Endothelial cell of umbilical vein (primary cell): ENCODE data around the gene AKR1C2. TPM values are rescaled to one million over a fixed set of nuclear protein-coding genes. Genes with fewer than 3 reads are reported as not detected.

Experiments used
- BruUV-seq: library from RNA; stranded (reverse); fragments of 400-500 nt; replicated peaks from 2 replicates; lab custom pipeline; 2021; lab: Mats Ljungman, UMichigan
- CTCF ChIA-PET: fragments of 300-600, 350-600 bp; sonication (Branson Sonifier 250); formaldehyde crosslinking; loops from one replicate; lab custom pipeline; 2021; ENCODE audit warnings: antibody characterized with exemption, inconsistent platforms; lab: Charles Lee
- POLR2A ChIA-PET: fragments of 300-600, 350-600 bp; sonication (Branson Sonifier 250); formaldehyde crosslinking; loops from one replicate; lab custom pipeline; 2021; ENCODE audit warnings: antibody characterized with exemption, inconsistent platforms; lab: Charles Lee
- DNase-seq: peaks from one replicate; pipeline ENCODE4 v3.0.0-alpha.2; 2011; ENCODE audit warnings: low read depth, low spot score
- FAIRE-seq: peaks from 2 replicates; lab custom pipeline; 2011; peaks lifted over from hg19 to GRCh38; lab: Jason Lieb, UNC
- H2AFZ ChIP-seq: 2 replicates; pipeline ENCODE4 v1.6.0; 2012; ENCODE audit warnings: low read depth, low read length, control low read depth, inconsistent platforms
- H3K27ac ChIP-seq: 2 replicates; pipeline ENCODE4 v1.5.1; 2011; ENCODE audit warnings: low read depth, mild to moderate bottlenecking, control low read depth, low read length, moderate library complexity; ENCODE audit not compliant: insufficient read depth
- H3K27me3 ChIP-seq, 2 experiments: 2 replicates each; pipeline versions ENCODE4 v1.6.0 to v1.6.1; 2011; ENCODE audit warnings: low read length in 2 of 2, mixed read lengths in 1 of 2; ENCODE audit not compliant: control insufficient read depth in 2 of 2, insufficient read depth in 2 of 2
- H3K36me3 ChIP-seq, 2 experiments: 2 replicates in 1 of 2; 3 replicates in 1 of 2; pipeline ENCODE4 v1.5.1; 2011; ENCODE audit warnings: low read length in 2 of 2, mild to moderate bottlenecking in 1 of 2, moderate library complexity in 1 of 2; ENCODE audit not compliant: control insufficient read depth in 2 of 2, insufficient read depth in 2 of 2; ENCODE audit errors: extremely low read depth in 1 of 2
- H3K4me1 ChIP-seq: 3 replicates; pipeline ENCODE4 v1.5.1; 2011; ENCODE audit warnings: mild to moderate bottlenecking, low read length; ENCODE audit not compliant: control insufficient read depth, insufficient read depth; ENCODE audit errors: extremely low read depth
- H3K4me2 ChIP-seq: 2 replicates; pipeline ENCODE4 v1.6.1; 2011; ENCODE audit warnings: low read length, control low read depth, mixed read lengths; ENCODE audit not compliant: insufficient read depth
- H3K4me3 ChIP-seq, 3 experiments: fragments of 200-600 bp in 1 of 3; sonication (generic), shearing (Covaris generic) in 1 of 3; replicated peaks in 1 of 3; 2 replicates each; pipeline ENCODE4 v1.5.1; 2011 to 2016; ENCODE audit warnings: control low read depth in 3 of 3, low read length in 3 of 3, mild to moderate bottlenecking in 2 of 3, inconsistent platforms in 1 of 3, low read depth in 1 of 3, moderate library complexity in 1 of 3; ENCODE audit not compliant: insufficient read depth in 1 of 3
- H3K79me2 ChIP-seq: 2 replicates; pipeline ENCODE4 v1.6.0; 2012; ENCODE audit warnings: low read length, inconsistent platforms; ENCODE audit not compliant: control insufficient read depth, insufficient read depth
- H3K9ac ChIP-seq: replicated peaks from 2 replicates; pipeline ENCODE3; 2011; ENCODE audit warnings: low read length, control low read depth; ENCODE audit not compliant: insufficient read depth; ENCODE audit errors: extremely low read depth
- H3K9me1 ChIP-seq: replicated peaks from 3 replicates; pipeline ENCODE4 v1.6.0; 2011; ENCODE audit warnings: mild to moderate bottlenecking, low read length; ENCODE audit not compliant: control insufficient read depth, insufficient read depth; ENCODE audit errors: extremely low read depth
- H3K9me3 ChIP-seq: replicated peaks from 2 replicates; pipeline ENCODE4 v1.5.1; 2012; ENCODE audit warnings: low read length, inconsistent platforms; ENCODE audit not compliant: control insufficient read depth, insufficient read depth
- H4K20me1 ChIP-seq: replicated peaks from 2 replicates; pipeline ENCODE3; 2011; ENCODE audit warnings: mild to moderate bottlenecking, low read length; ENCODE audit not compliant: control insufficient read depth, insufficient read depth; ENCODE audit errors: extremely low read depth
- EZH2 ChIP-seq: IDR thresholded peaks from 2 replicates; pipeline ENCODE4 v1.6.1; 2012; ENCODE audit warnings: borderline replicate concordance, low read depth, mild to moderate bottlenecking, moderate library complexity, low read length, inconsistent platforms; ENCODE audit not compliant: severe bottlenecking
- FOS ChIP-seq: IDR thresholded peaks from 2 replicates; pipeline ENCODE4 v1.6.1; 2011; ENCODE audit warnings: mild to moderate bottlenecking, low read length, moderate library complexity, borderline replicate concordance; ENCODE audit not compliant: insufficient read depth
- GATA2 ChIP-seq: IDR thresholded peaks from 2 replicates; pipeline ENCODE4 v1.7.0; 2011; ENCODE audit warnings: low read depth, mild to moderate bottlenecking, moderate library complexity, mixed read lengths, low read length; ENCODE audit not compliant: insufficient read length, insufficient read depth
- JUN ChIP-seq: IDR thresholded peaks from 2 replicates; pipeline ENCODE4 v1.6.1; 2011; ENCODE audit warnings: borderline replicate concordance, low read depth; ENCODE audit not compliant: insufficient read length, insufficient read depth
- MAX ChIP-seq: IDR thresholded peaks from 2 replicates; pipeline ENCODE4 v1.6.1; 2011; ENCODE audit not compliant: insufficient read depth, insufficient read length
- MYC ChIP-seq: IDR thresholded peaks from one replicate; pipeline ENCODE4 v1.6.1; 2011; ENCODE audit warnings: mild to moderate bottlenecking, low read depth, low read length
- POLR2A ChIP-seq: IDR thresholded peaks from 2 replicates; pipeline ENCODE4 v1.6.1; 2012; ENCODE audit warnings: low read depth, mild to moderate bottlenecking, control low read depth, low read length
- POLR2AphosphoS5 ChIP-seq: IDR thresholded peaks from 2 replicates; pipeline ENCODE4 v1.6.1; 2012; ENCODE audit warnings: low read depth, mild to moderate bottlenecking, control low read depth, low read length, moderate library complexity; ENCODE audit not compliant: insufficient read depth
- dilution Hi-C: fragments of 300-500 bp; cut with MboI; formaldehyde crosslinking; loops from one replicate; pipeline ENCODE4 v1.15.0; 2019; ENCODE audit warnings: low sequenced_read_pairs; ENCODE audit not compliant: extremely low pct_ligation_motif_present
- intact Hi-C: fragments of 100-400 bp; cut with micrococcal nuclease; formaldehyde crosslinking; loops from one replicate; pipeline ENCODE4 v1.10.0; 2022
- polyA plus RNA-seq, 4 experiments: library from polyadenylated mRNA; depleted of rRNA in 3 of 4; stranded (reverse) in 3 of 4; unstranded in 1 of 4; fragments of >200 nt; gene quantifications; 2 replicates each; pipeline versions ENCODE4 v1.2.1 to v1.2.3, GENCODE V29; 2011 to 2012; ENCODE audit warnings: missing spikeins in 1 of 4
- total RNA-seq: library from RNA; stranded (reverse); gene quantifications from 2 replicates; pipeline ENCODE4 v1.2.3, GENCODE V29; 2021
- TF ChIP-seq, protein P1 (sequence below), 2 donors: IDR thresholded peaks; 1 replicate in 1 of 2; 2 replicates in 1 of 2; pipeline ENCODE4 v1.5.1; 2011; ENCODE audit warnings: low read length in 2 of 2, mild to moderate bottlenecking in 2 of 2, moderate library complexity in 2 of 2, control low read depth in 1 of 2, inconsistent platforms in 1 of 2, low read depth in 1 of 2; ENCODE audit not compliant: insufficient read depth in 1 of 2; ENCODE audit errors: extremely low read depth in 1 of 2

AKR1C2 gene
- total and polyA plus RNA-seq, 2 donors (not counting 3 experiments of a cell fraction or from before 2014, with no cell fraction given) = 0.84 to 1.7 TPM

- Histone ChIP-seq H3K9me3 (no peaks in the 10 kb centered on the region), H3K27ac (no peak overlapping the region), H2AFZ (no peak overlapping the region), H3K4me2 (no peak overlapping the region), H3K9ac (no peak overlapping the region), H4K20me1 (no peaks in the 10 kb centered on the region), H3K4me3 (no peak overlapping the region), H3K4me1 (no peaks in the 10 kb centered on the region), H3K27me3 (no peaks in the 10 kb centered on the region), H3K9me1 (no peaks in the 10 kb centered on the region), H3K79me2 (no peaks in the 10 kb centered on the region), H3K36me3 (no peaks in the 10 kb centered on the region)
- DNase-seq = no peak
- ChIA-PET POLR2A (no interaction called here), CTCF (no interaction called here)
- BruUV-seq = no TSS peak
- no peak for TF ChIP-seq FOS
- no peak for TF ChIP-seq GATA2
- TF ChIP-seq, protein P1, sequence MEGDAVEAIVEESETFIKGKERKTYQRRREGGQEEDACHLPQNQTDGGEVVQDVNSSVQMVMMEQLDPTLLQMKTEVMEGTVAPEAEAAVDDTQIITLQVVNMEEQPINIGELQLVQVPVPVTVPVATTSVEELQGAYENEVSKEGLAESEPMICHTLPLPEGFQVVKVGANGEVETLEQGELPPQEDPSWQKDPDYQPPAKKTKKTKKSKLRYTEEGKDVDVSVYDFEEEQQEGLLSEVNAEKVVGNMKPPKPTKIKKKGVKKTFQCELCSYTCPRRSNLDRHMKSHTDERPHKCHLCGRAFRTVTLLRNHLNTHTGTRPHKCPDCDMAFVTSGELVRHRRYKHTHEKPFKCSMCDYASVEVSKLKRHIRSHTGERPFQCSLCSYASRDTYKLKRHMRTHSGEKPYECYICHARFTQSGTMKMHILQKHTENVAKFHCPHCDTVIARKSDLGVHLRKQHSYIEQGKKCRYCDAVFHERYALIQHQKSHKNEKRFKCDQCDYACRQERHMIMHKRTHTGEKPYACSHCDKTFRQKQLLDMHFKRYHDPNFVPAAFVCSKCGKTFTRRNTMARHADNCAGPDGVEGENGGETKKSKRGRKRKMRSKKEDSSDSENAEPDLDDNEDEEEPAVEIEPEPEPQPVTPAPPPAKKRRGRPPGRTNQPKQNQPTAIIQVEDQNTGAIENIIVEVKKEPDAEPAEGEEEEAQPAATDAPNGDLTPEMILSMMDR (IDR thresholded peaks at IDR 0.05; ENCODE audit: extremely low read depth in 1 of 2, insufficient read depth in 1 of 2, low read depth in 1 of 2, low read length in 2 of 2) = no peak
- TF ChIP-seq MAX = no peak
- TF ChIP-seq JUN = no peak
- TF ChIP-seq MYC = no peak
- no peak for TF ChIP-seq EZH2
- TF ChIP-seq POLR2AphosphoS5 = no peak
- TF ChIP-seq POLR2A = no peak
- FAIRE-seq = no peak
- intact Hi-C loops = no loop called here
- dilution Hi-C loops = no loop called here
Measured at GRCh38 chr10:5040010-5040673, 36.5 kb upstream of the AKR1C2 start.
